IPS-NIHi7 (cell line): Measurements from ENCODE around the gene POFUT2.

Experiments
- DNase-seq: peaks from one replicate; pipeline ENCODE4 v3.0.0; 2012; ENCODE audit warnings: mixed read lengths; ENCODE audit errors: extremely low spot score

Gene POFUT2

GRCh38 chr21:45263534-45263933 is 24.2 kb downstream of the POFUT2 start:
- DNase-seq: no peak

- no peak for DNase-seq
Observed at GRCh38 chr21:45262616-45263015, 25.1 kb downstream of the POFUT2 start.

- no peak for DNase-seq
Observed at GRCh38 chr21:45262041-45262581, 25.6 kb downstream of the POFUT2 start.

GRCh38 chr21:45261093-45261492 is 26.6 kb downstream of the POFUT2 start:
- DNase-seq: no peak

- DNase-seq: no peak
Observed at GRCh38 chr21:45260191-45260825, 27.4 kb downstream of the POFUT2 start.

GRCh38 chr21:45259206-45259840 is 28.4 kb downstream of the POFUT2 start:
- no peak for DNase-seq

- DNase-seq: no peak
Observed at GRCh38 chr21:45258466-45258865, 29.2 kb downstream of the POFUT2 start.

- no peak for DNase-seq
Observed at GRCh38 chr21:45257673-45258341, 29.9 kb downstream of the POFUT2 start.

- DNase-seq: peak; percentile 13
Observed at GRCh38 chr21:45256912-45257672, 30.6 kb downstream of the POFUT2 start.

GRCh38 chr21:45256021-45256911 is 31.4 kb downstream of the POFUT2 start:
- DNase-seq: peak; percentile 7

GRCh38 chr21:45255381-45256020 is 32.2 kb downstream of the POFUT2 start:
- DNase-seq: peak; percentile 22

- DNase-seq: peak; percentile 5
Observed at GRCh38 chr21:45254460-45254930, 33.2 kb downstream of the POFUT2 start.

GRCh38 chr21:45253633-45254459 is 33.8 kb downstream of the POFUT2 start:
- DNase-seq: peak; percentile 1

GRCh38 chr21:45253180-45253579 is 34.5 kb downstream of the POFUT2 start:
- no peak for DNase-seq

- no peak for DNase-seq
Observed at GRCh38 chr21:45252448-45252925, 35.2 kb downstream of the POFUT2 start.

- DNase-seq: no peak
Observed at GRCh38 chr21:45251635-45252447, 35.9 kb downstream of the POFUT2 start.

- DNase-seq: no peak
Observed at GRCh38 chr21:45250914-45251634, 36.6 kb downstream of the POFUT2 start.

- no peak for DNase-seq
Observed at GRCh38 chr21:45250272-45250671, 37.4 kb downstream of the POFUT2 start.
